B cell (primary cell): ENCODE results near the gene DMRT1. TPM values are rescaled to one million over a fixed set of nuclear protein-coding genes. Genes with fewer than 3 reads are reported as not detected.

Experiments used
- ATAC-seq: fragments of 200-7000 bp; cut with Tn5 transposase; one replicate; pipeline ENCODE4 v1.10.0; 2021; ENCODE audit warnings: low read depth, mild to moderate bottlenecking, moderate number of reproducible peaks, moderate library complexity
- CTCF ChIA-PET: fragments of 350-600 bp; sonication (Branson Sonifier 250); formaldehyde crosslinking; loops from one replicate; lab custom pipeline; 2021; ENCODE audit warnings: antibody characterized with exemption, inconsistent platforms; lab: Charles Lee
- POLR2A ChIA-PET: fragments of 350-600 bp; sonication (Branson Sonifier 250); formaldehyde crosslinking; loops from one replicate; lab custom pipeline; 2021; ENCODE audit warnings: antibody characterized with exemption; lab: Charles Lee
- DNase-seq: peaks from one replicate; pipeline ENCODE4 v3.0.0; 2013
- H2AFZ ChIP-seq: 2 replicates; pipeline ENCODE4 v1.6.1; 2012; ENCODE audit warnings: mild to moderate bottlenecking, low read depth, low read length; ENCODE audit not compliant: insufficient read depth, poor library complexity, severe bottlenecking
- H3K27ac ChIP-seq, 2 donors: 1 replicate in 1 of 2; 2 replicates in 1 of 2; pipeline ENCODE4 v1.5.1; 2012 to 2013; ENCODE audit warnings: low read length in 2 of 2, mild to moderate bottlenecking in 2 of 2, moderate library complexity in 1 of 2
- H3K27me3 ChIP-seq, 4 experiments: fragments of 200-600 bp in 1 of 4; sonication (generic) in 1 of 4; replicated peaks in 1 of 4; 1 replicate in 2 of 4; 2 replicates in 2 of 4; pipeline versions ENCODE4 v1.6.1 to v1.7.0; 2013 to 2016; ENCODE audit warnings: low read length in 3 of 4, mild to moderate bottlenecking in 2 of 4, mixed read lengths in 1 of 4, moderate library complexity in 1 of 4; ENCODE audit not compliant: insufficient read depth in 4 of 4, control insufficient read depth in 3 of 4; ENCODE audit errors: control extremely low read depth in 1 of 4
- H3K36me3 ChIP-seq, 2 experiments: replicated peaks in 1 of 2; 1 replicate in 1 of 2; 2 replicates in 1 of 2; pipeline versions ENCODE4 v1.6.1 to v1.7.1; 2013; ENCODE audit warnings: low read length in 1 of 2; ENCODE audit not compliant: insufficient read depth in 2 of 2, control insufficient read depth in 1 of 2; ENCODE audit errors: control extremely low read depth in 1 of 2, extremely low read depth in 1 of 2
- H3K4me1 ChIP-seq, 2 donors: fragments of 200-600 bp in 1 of 2; sonication (generic) in 1 of 2; 1 replicate in 1 of 2; 2 replicates in 1 of 2; pipeline versions ENCODE4 v1.5.1 to v1.6.1; 2013 to 2017; ENCODE audit warnings: low read length in 2 of 2; ENCODE audit not compliant: control insufficient read depth in 2 of 2, insufficient read depth in 2 of 2
- H3K4me2 ChIP-seq: replicated peaks from 2 replicates; pipeline ENCODE3; 2012; ENCODE audit warnings: mild to moderate bottlenecking, low read depth, low read length; ENCODE audit not compliant: poor library complexity, severe bottlenecking
- H3K4me3 ChIP-seq, 5 experiments: fragments of 200-600 bp in 1 of 5; sonication (generic) in 1 of 5; 1 replicate in 3 of 5; 2 replicates in 2 of 5; pipeline versions ENCODE4 v1.5.1 to v1.7.0; 2011 to 2016; ENCODE audit warnings: low read length in 4 of 5, mild to moderate bottlenecking in 4 of 5, low read depth in 2 of 5, control low read depth in 1 of 5, moderate library complexity in 1 of 5; ENCODE audit not compliant: insufficient read depth in 1 of 5; ENCODE audit errors: control extremely low read depth in 1 of 5, extremely low read depth in 1 of 5
- H3K79me2 ChIP-seq: fragments of 200-600 bp; sonication (generic); one replicate; pipeline ENCODE4 v1.6.0; 2016; ENCODE audit warnings: low read length; ENCODE audit not compliant: control insufficient read depth, insufficient read depth
- H3K9ac ChIP-seq: fragments of 200-600 bp; sonication (generic); 2 replicates; pipeline ENCODE4 v1.6.1; 2017; ENCODE audit warnings: mild to moderate bottlenecking, low read length, moderate library complexity
- H3K9me3 ChIP-seq, 3 donors: one replicate each; pipeline versions ENCODE4 v1.6.1 to v1.7.1; 2013; ENCODE audit warnings: low read length in 2 of 3; ENCODE audit not compliant: control insufficient read depth in 2 of 3, insufficient read depth in 1 of 3; ENCODE audit errors: control extremely low read depth in 1 of 3
- H4K20me1 ChIP-seq: 2 replicates; pipeline ENCODE4 v1.6.0; 2012; ENCODE audit warnings: mild to moderate bottlenecking, low read length; ENCODE audit not compliant: insufficient read depth, control insufficient read depth, poor library complexity, severe bottlenecking
- H3K27ac Mint-ChIP-seq: one replicate; pipeline ENCODE4 v1.8.0; 2021; ENCODE audit warnings: mixed read lengths
- H3K27me3 Mint-ChIP-seq: one replicate; pipeline ENCODE4 v1.8.0; 2021; ENCODE audit warnings: mixed read lengths
- H3K4me1 Mint-ChIP-seq: one replicate; pipeline ENCODE4 v1.8.0; 2021; ENCODE audit warnings: mixed read lengths
- H3K4me3 Mint-ChIP-seq: one replicate; pipeline ENCODE4 v1.8.0; 2021; ENCODE audit warnings: mixed read lengths
- H3K9me3 Mint-ChIP-seq: one replicate; pipeline ENCODE4 v1.8.0; 2022; ENCODE audit warnings: mixed read lengths; ENCODE audit not compliant: insufficient read depth
- CTCF ChIP-seq: fragments of 200-600 bp; IDR thresholded peaks from one replicate; pipeline ENCODE4 v1.8.0; 2022; ENCODE audit warnings: antibody characterized with exemption, mild to moderate bottlenecking
- EZH2 ChIP-seq: IDR thresholded peaks from 2 replicates; pipeline ENCODE4 v1.6.1; 2012; ENCODE audit warnings: borderline replicate concordance, low read depth, mild to moderate bottlenecking, moderate library complexity, low read length; ENCODE audit not compliant: insufficient read depth, poor library complexity, severe bottlenecking
- WGBS: methylation state at CpG from one replicate; pipeline ENCODE4 v1.1.5; 2013; ENCODE audit warnings: missing lambda C conversion rate; ENCODE audit not compliant: insufficient coverage; 5-methylcytosine and 5-hydroxymethylcytosine counted together
- intact Hi-C: fragments of 100-400 bp; cut with micrococcal nuclease; formaldehyde crosslinking; loops from one replicate; pipeline ENCODE4 v1.10.0; 2022
- polyA plus RNA-seq: library from polyadenylated mRNA; depleted of rRNA; stranded (reverse); fragments of >200 nt; gene quantifications from 2 replicates; pipeline ENCODE4 v1.2.3, GENCODE V29; 2012
- total RNA-seq, 2 donors: library from RNA; stranded (reverse); fragments of 120-200 nt in 1 of 2; gene quantifications; 1 replicate in 1 of 2; 2 replicates in 1 of 2; pipeline versions ENCODE4 v1.2.3 to v1.2.4, GENCODE V29; 2013 to 2022

The DMRT1 gene
- total and polyA plus RNA-seq, 2 donors (not counting 1 experiment from before 2014, with no cell fraction given), result not detected

DNA sequence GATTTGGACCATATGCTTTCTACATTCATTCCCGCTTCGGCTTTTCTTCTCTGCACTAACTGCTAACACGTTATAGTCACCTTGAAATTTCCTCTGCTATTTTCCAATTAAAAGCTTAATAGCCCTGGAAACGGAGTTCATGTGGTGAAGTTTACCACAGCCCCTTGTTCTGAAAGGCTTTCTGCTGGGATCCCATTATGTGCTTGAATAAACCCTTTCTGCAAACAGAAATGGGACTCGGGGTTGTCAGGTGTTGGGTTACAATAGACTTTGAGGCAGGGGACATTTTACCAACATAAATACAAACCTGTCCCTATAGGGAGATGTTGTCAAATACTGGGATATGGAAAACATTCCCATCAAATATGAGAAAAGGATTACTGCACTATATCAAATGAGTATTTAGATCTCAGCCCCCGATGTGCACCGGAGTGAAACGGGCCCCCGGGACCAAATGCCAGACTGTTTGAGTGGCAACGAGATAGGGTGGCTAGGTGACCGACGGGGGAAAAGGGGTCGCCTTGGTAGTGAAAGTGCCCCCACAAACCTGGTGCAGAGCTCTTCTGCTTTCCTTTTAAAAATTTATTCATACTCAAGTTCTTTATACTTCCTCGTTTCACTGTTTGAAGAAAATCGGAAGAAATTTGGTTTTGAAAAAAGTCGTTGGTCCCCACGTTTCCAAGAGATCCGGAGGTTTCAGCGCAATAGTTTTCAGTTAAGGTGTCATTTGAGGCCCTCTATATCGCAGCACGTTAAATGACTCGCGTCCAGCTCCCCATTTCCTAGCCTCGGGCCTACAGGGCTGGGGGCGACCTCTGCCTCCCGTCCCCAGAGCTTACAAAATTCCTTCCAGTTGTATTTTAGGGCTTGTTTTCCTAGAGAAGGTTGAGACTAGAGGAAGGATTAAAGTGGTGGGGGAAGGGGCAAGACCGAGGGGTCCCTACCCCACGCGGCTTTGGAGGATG is 132.8 kb downstream of the DMRT1 start:
- CTCF ChIA-PET, result no interaction called here
- DNase-seq (peak; percentile 21), ATAC-seq (no peak)
- Histone ChIP-seq H3K79me2 (no peaks in the 10 kb centered on the region), H3K4me3 (no peak overlapping the region), H3K36me3 (no peaks in the 10 kb centered on the region), H3K4me1 (peaks cover 28 to 47% of the 10 kb centered on the region in 2 donors), H3K27ac (no peak overlapping the region), H2AFZ (no peak overlapping the region), H3K4me2 (no peak overlapping the region), H3K27me3 (peaks cover 0 to 90% (median 75%) of the 10 kb centered on the region in 4 experiments), H4K20me1 (no peaks in the 10 kb centered on the region), H3K9ac (no peak overlapping the region), H3K9me3 (peaks cover 0 to 68% (median 11%) of the 10 kb centered on the region in 3 donors)
- intact Hi-C loops, result no loop called here
- WGBS, result 16% methylated on average over 17 of the region's 29 CpGs
- no peaks in the 10 kb centered on the region for H3K9me3 Mint-ChIP-seq
- no peak overlapping the region for H3K4me3 Mint-ChIP-seq
- no peak for TF ChIP-seq CTCF
- no peak for TF ChIP-seq EZH2
- no peak overlapping the region for H3K27ac Mint-ChIP-seq
- POLR2A ChIA-PET, result no interaction called here
- peaks cover 10% of the 10 kb centered on the region for H3K4me1 Mint-ChIP-seq
- H3K27me3 Mint-ChIP-seq, result peaks cover 52% of the 10 kb centered on the region
